Ishikawa (cell line): Measurements from ENCODE around the gene GMDS.

Experiments used
- CEBPB ChIP-seq: IDR thresholded peaks from 2 replicates; pipeline ENCODE4 v1.6.1; 2012
- CREB1 ChIP-seq: IDR thresholded peaks from 2 replicates; pipeline ENCODE4 v1.6.1; 2012; ENCODE audit warnings: low read depth
- EGR1 ChIP-seq: IDR thresholded peaks from 2 replicates; pipeline ENCODE4 v1.6.1; 2012
- EP300 ChIP-seq: IDR thresholded peaks from 2 replicates; pipeline ENCODE4 v1.6.1; 2012; ENCODE audit warnings: borderline replicate concordance
- NFIC ChIP-seq: IDR thresholded peaks from 2 replicates; pipeline ENCODE4 v1.6.1; 2012
- RAD21 ChIP-seq: IDR thresholded peaks from 2 replicates; pipeline ENCODE4 v1.6.1; 2012; ENCODE audit warnings: low read depth
- REST ChIP-seq: IDR thresholded peaks from 2 replicates; pipeline ENCODE4 v1.6.1; 2012; ENCODE audit warnings: low read depth, mild to moderate bottlenecking
- TAF1 ChIP-seq: IDR thresholded peaks from 2 replicates; pipeline ENCODE4 v1.6.1; 2012; ENCODE audit warnings: low read depth, mild to moderate bottlenecking
- TCF12 ChIP-seq: IDR thresholded peaks from 2 replicates; pipeline ENCODE4 v1.6.1; 2012; ENCODE audit warnings: low read depth
- TEAD4 ChIP-seq: IDR thresholded peaks from 2 replicates; pipeline ENCODE4 v1.6.1; 2012
- YY1 ChIP-seq: IDR thresholded peaks from 2 replicates; pipeline ENCODE4 v1.6.1; 2012; ENCODE audit warnings: low read depth

GRCh38 chr6:2094642-2095041 lies 150.8 kb downstream of the GMDS start:
- no peak for TF ChIP-seq REST
- TF ChIP-seq TAF1 = no peak
- TF ChIP-seq CREB1 = no peak
- TF ChIP-seq EP300 = no peak
- no peak for TF ChIP-seq RAD21
- TF ChIP-seq YY1 = no peak
- no peak for TF ChIP-seq TCF12
- TF ChIP-seq EGR1 = no peak
- TF ChIP-seq NFIC = no peak
- no peak for TF ChIP-seq CEBPB
- no peak for TF ChIP-seq TEAD4
